Upper lobe of left lung (tissue), 4 donors: ENCODE data around the gene PRKRA.

Experiments used
- POLR2A ChIP-seq, 4 donors: fragments of 450-650 bp; IDR thresholded peaks; one replicate each; pipeline ENCODE4 v1.5.1; 2016 to 2017; ENCODE audit warnings: antibody characterized with exemption in 4 of 4, mild to moderate bottlenecking in 2 of 4
- POLR2AphosphoS5 ChIP-seq, 2 donors: sonication (generic); formaldehyde crosslinking; IDR thresholded peaks; one replicate each; pipeline ENCODE4 v1.5.1; 2017; ENCODE audit warnings: antibody characterized with exemption in 2 of 2
- TF ChIP-seq, protein P1 (sequence below), 6 experiments: fragments of 450-650 bp in 4 of 6; fragments of 200-600 bp in 2 of 6; sonication (generic) in 2 of 6; IDR thresholded peaks; one replicate each; pipeline ENCODE4 v1.5.1; 2016 to 2019; ENCODE audit warnings: antibody characterized with exemption in 6 of 6

GRCh38 chr2:178474560-178474959, 23.6 kb upstream of the PRKRA start:
- TF ChIP-seq, protein P1, sequence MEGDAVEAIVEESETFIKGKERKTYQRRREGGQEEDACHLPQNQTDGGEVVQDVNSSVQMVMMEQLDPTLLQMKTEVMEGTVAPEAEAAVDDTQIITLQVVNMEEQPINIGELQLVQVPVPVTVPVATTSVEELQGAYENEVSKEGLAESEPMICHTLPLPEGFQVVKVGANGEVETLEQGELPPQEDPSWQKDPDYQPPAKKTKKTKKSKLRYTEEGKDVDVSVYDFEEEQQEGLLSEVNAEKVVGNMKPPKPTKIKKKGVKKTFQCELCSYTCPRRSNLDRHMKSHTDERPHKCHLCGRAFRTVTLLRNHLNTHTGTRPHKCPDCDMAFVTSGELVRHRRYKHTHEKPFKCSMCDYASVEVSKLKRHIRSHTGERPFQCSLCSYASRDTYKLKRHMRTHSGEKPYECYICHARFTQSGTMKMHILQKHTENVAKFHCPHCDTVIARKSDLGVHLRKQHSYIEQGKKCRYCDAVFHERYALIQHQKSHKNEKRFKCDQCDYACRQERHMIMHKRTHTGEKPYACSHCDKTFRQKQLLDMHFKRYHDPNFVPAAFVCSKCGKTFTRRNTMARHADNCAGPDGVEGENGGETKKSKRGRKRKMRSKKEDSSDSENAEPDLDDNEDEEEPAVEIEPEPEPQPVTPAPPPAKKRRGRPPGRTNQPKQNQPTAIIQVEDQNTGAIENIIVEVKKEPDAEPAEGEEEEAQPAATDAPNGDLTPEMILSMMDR (IDR thresholded peaks at IDR 0.05) = no peak
- TF ChIP-seq POLR2A (IDR thresholded peaks at IDR 0.05) (no peak), POLR2AphosphoS5 (IDR thresholded peaks at IDR 0.05) (no peak)
